ENCODE results near the gene RASA1. TPM values are rescaled to one million over a fixed set of nuclear protein-coding genes. Genes with fewer than 3 reads are reported as not detected.

RASA1 gene
- total RNA-seq, 4 donors from 2014 or later, result 22.3 to 33.3 (median 28.2) TPM

- in situ Hi-C loops (cut with MboI; ENCODE audit: low pct_ligation_motif_present in 1 of 4, low pct_unique_long_range_greater_than_20kb in 1 of 4, low sequenced_read_pairs in 3 of 4) (loop anchor here in 1 of 4 donors (25.0 kb wide), 2 partner anchors 137 to 337 kb away; partner anchors contain the start of gene RASA1), intact Hi-C loops (cut with DNase I; ENCODE audit: low total_unique reads) (no loop called here)
- Histone ChIP-seq H3K9me3 (no peaks in the 10 kb centered on the region), H3K27ac (peak overlapping the region in 1 of 4 donors; percentile 7), H3K36me3 (peaks cover 0 to 69% (median 20%) of the 10 kb centered on the region in 4 donors), H3K4me3 (no peak overlapping the region), H3K27me3 (no peaks in the 10 kb centered on the region), H3K4me1 (peaks cover 0 to 10% (median 0%) of the 10 kb centered on the region in 4 donors)
- 79 to 90% methylated on average over 4 to 5 of the region's 5 CpGs for WGBS, 2 donors (ENCODE audit: low coverage in 1 of 2)
- TF ChIP-seq POLR2A (IDR thresholded peaks at IDR 0.05) (no peak), EP300 (IDR thresholded peaks at IDR 0.05; ENCODE audit: low read depth) (no peak), POLR2AphosphoS5 (IDR thresholded peaks at IDR 0.05) (no peak)
- DNase-seq, result no peak
Measured at GRCh38 chr5:87398981-87399614, 131.4 kb downstream of the RASA1 start.

- 61 to 66% methylated on average over 2 of the region's 2 CpGs for WGBS, 2 donors (ENCODE audit: low coverage in 1 of 2)
- TF ChIP-seq EP300 (IDR thresholded peaks at IDR 0.05; ENCODE audit: low read depth), result no peak
- TF ChIP-seq, protein P1, sequence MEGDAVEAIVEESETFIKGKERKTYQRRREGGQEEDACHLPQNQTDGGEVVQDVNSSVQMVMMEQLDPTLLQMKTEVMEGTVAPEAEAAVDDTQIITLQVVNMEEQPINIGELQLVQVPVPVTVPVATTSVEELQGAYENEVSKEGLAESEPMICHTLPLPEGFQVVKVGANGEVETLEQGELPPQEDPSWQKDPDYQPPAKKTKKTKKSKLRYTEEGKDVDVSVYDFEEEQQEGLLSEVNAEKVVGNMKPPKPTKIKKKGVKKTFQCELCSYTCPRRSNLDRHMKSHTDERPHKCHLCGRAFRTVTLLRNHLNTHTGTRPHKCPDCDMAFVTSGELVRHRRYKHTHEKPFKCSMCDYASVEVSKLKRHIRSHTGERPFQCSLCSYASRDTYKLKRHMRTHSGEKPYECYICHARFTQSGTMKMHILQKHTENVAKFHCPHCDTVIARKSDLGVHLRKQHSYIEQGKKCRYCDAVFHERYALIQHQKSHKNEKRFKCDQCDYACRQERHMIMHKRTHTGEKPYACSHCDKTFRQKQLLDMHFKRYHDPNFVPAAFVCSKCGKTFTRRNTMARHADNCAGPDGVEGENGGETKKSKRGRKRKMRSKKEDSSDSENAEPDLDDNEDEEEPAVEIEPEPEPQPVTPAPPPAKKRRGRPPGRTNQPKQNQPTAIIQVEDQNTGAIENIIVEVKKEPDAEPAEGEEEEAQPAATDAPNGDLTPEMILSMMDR (IDR thresholded peaks at IDR 0.05), result no peak
- no peak for TF ChIP-seq POLR2AphosphoS5 (IDR thresholded peaks at IDR 0.05)
- no peak for TF ChIP-seq POLR2A (IDR thresholded peaks at IDR 0.05)
- peaks cover 0 to 10% (median 0%) of the 10 kb centered on the region in 4 donors for H3K4me1 ChIP-seq
- H3K9me3 ChIP-seq, result no peaks in the 10 kb centered on the region
- no peak for DNase-seq
- H3K27me3 ChIP-seq, result no peaks in the 10 kb centered on the region
- peak overlapping the region in 2 of 4 donors; percentile 7 to 8 for H3K27ac ChIP-seq
- peaks cover 0 to 65% (median 18%) of the 10 kb centered on the region in 4 donors for H3K36me3 ChIP-seq
- no peak overlapping the region for H3K4me3 ChIP-seq
- intact Hi-C loops (cut with DNase I; ENCODE audit: low total_unique reads) (no loop called here), in situ Hi-C loops (cut with MboI; ENCODE audit: low pct_ligation_motif_present in 1 of 4, low pct_unique_long_range_greater_than_20kb in 1 of 4, low sequenced_read_pairs in 3 of 4) (loop anchor here in 3 of 4 donors (25.0 kb wide), 4 partner anchors 137 to 1288 kb away; partner anchors contain the start of genes COX7C (in 1 of the 3) and RASA1 (in 1 of the 3))
Measured at GRCh38 chr5:87399720-87400119, 132.0 kb downstream of the RASA1 start.

GRCh38 chr5:87400305-87400899, 132.7 kb downstream of the RASA1 start:
- 55 to 63% methylated on average over 4 of the region's 4 CpGs for WGBS, 2 donors (ENCODE audit: low coverage in 1 of 2)
- TF ChIP-seq, protein P1 (IDR thresholded peaks at IDR 0.05), result peak; percentile 53 to 77 (median 69)
- no peak for TF ChIP-seq EP300 (IDR thresholded peaks at IDR 0.05; ENCODE audit: low read depth)
- Histone ChIP-seq H3K9me3 (no peaks in the 10 kb centered on the region), H3K4me1 (peaks cover 0 to 10% (median 0%) of the 10 kb centered on the region in 4 donors), H3K36me3 (peaks cover 0 to 62% (median 18%) of the 10 kb centered on the region in 4 donors), H3K27me3 (no peaks in the 10 kb centered on the region), H3K4me3 (no peak overlapping the region), H3K27ac (peak overlapping the region in 1 of 4 donors; percentile 8)
- in situ Hi-C loops (cut with MboI; ENCODE audit: low pct_ligation_motif_present in 1 of 4, low pct_unique_long_range_greater_than_20kb in 1 of 4, low sequenced_read_pairs in 3 of 4) (loop anchor here in 3 of 4 donors (25.0 kb wide), 3 partner anchors 338 to 1287 kb away; partner anchors contain the start of gene COX7C (in 1 of the 3)), intact Hi-C loops (cut with DNase I; ENCODE audit: low total_unique reads) (no loop called here)
- DNase-seq, result no peak

- no peak for DNase-seq
- Histone ChIP-seq H3K4me1 (peaks cover 0 to 10% (median 0%) of the 10 kb centered on the region in 4 donors), H3K27ac (no peak overlapping the region), H3K27me3 (no peaks in the 10 kb centered on the region), H3K36me3 (peaks cover 0 to 60% (median 19%) of the 10 kb centered on the region in 4 donors), H3K9me3 (no peaks in the 10 kb centered on the region), H3K4me3 (no peak overlapping the region)
- in situ Hi-C loops (cut with MboI; ENCODE audit: low pct_ligation_motif_present in 1 of 4, low pct_unique_long_range_greater_than_20kb in 1 of 4, low sequenced_read_pairs in 3 of 4), result loop anchor here in 3 of 4 donors (25.0 kb wide), 3 partner anchors 339 to 1286 kb away; partner anchors contain the start of gene COX7C (in 1 of the 3)
- intact Hi-C loops (cut with DNase I; ENCODE audit: low total_unique reads), result no loop called here
- no peak for TF ChIP-seq EP300 (IDR thresholded peaks at IDR 0.05; ENCODE audit: low read depth)
- TF ChIP-seq POLR2A (IDR thresholded peaks at IDR 0.05), result no peak
- TF ChIP-seq, protein P1 (IDR thresholded peaks at IDR 0.05), result no peak
- no peak for TF ChIP-seq POLR2AphosphoS5 (IDR thresholded peaks at IDR 0.05)
Measured at GRCh38 chr5:87401626-87402025, 133.9 kb downstream of the RASA1 start.
